Measurements from ENCODE around the gene MAP7D1.
"Not testable (repeated sequence)": the region's sequence is repeated elsewhere in the genome, so short reads cannot be mapped to it uniquely, and the experiment has no call there.

The MAP7D1 gene

DNA sequence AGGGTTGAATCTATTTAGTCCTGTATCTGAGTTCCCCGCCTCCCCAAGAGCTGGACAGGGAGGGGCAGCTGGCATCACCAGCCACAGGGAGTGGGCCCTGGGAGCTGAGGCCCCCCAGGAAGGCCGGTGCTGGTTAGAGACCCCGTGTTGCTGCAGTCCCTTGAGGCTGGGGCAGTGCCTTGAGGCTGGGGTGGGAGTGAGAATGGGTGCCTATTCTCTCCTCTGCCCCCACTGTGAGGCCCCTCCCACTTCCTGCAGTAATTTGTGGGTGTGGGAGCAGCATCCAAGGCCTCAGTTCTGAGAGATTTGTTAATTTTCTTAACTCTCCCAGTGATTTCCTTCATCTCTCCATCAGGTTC is 4.1 kb upstream of the MAP7D1 start:
- DNase-seq (ENCODE audit: low spot score) = no peak

DNA sequence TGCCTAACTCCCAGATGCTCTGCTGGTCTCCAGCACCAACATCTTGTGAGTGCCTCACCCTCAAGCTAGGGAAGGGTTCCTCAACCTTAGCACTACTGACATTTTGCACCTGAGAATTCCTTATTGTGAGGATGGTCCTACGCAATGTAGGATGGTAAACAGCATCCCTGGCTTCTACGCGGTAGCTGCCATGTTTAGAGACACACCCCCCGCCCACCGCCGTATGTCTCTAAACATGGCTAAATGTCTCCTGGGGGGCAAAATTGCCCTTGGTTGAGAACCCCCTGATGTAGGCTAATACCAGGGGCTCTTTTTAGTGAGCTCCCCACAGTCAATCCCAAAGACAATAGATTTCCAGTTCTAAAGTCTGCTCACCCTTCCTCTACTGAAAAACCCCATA is 2.5 kb upstream of the MAP7D1 start:
- no peak for DNase-seq (ENCODE audit: low spot score)

DNA sequence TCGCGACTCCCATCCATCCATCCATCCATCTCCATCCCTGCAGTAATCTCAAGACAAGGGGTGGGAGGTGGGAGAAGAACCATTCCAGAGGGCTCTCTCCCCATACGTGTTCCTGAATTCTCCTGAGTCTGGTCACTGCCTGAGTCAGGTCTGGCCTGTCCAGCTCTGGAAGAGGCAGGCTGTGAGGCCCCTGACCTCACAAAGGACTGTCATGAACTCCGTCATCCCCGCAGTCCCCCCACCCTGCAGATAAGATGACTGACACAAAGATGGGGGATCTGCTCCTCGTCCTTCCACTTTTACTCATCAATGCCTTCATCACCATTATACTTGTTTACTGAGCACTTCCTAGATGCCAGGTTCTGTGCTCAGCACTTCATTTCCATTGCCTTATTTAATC is 1.6 kb upstream of the MAP7D1 start:
- DNase-seq (ENCODE audit: low spot score) = no peak

DNA sequence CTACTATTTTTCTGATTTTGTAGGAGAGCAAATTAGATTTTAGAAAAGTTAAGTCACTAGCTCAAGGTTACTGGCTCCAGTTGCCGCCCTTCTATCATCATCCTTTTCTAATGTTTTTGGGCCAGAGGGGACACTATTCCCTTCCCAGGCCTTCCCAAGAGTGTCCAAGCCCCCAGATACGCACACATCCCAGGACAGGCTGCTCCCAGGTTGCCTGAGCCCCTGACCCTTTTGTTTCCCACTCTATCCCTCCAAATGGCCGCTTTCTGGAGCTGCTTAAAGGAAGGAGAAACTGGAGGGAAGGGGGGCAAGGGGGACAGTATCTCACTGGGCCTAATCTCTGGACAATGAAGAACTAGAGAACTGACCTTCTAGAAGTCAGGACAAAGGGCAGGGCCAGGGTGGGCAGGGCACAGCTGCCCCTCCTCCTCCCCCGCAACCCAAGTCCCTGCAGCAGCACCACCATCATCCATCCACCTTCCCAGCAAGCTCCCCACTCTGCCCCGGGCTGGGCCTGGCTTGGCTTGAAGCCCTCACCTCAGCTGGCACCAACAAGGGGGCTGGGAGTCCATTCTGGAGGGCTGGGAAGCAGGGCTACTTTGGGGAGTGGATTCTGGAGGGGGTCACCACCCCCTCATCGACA is 1.1 kb upstream of the MAP7D1 start:
- DNase-seq (ENCODE audit: low spot score) = no peak

DNA sequence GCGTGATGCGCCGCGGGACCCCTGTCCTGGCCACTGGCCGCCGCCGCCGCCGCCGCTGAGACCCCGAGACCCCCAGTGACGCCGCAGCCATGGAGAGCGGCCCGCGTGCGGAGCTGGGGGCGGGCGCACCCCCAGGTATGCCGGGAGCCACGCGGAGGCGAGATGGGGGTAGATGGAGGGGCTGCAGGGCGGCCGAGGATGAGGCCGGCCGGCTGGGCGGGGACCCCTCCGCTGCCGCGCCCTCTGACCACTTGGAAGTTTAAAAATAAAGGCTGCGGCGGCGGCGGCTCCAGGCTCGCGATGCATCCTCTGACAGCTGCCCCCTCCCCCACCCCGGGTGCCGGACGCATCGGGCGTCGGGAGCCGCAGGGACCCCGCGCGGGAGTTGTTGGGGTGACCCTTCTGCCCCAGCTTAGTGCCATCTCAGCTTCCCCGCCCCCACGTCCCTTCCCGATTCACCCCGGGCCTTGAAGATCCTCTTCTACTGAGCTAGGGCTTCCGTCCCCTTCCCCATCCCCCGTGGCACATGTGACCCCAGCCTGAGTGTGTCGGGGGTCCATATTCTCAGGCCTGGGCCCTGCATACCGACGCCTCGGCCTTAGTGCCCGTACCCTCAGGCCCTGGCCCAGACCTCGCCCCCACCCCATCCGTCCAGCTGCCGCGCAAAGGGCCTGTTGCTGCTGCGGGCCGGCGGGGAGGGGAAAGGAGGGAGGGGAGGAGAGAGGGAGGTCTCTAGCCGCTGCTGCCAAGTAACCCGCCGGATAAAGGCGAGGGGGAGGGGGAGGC is 562 bp downstream of the MAP7D1 start:
- DNase-seq (ENCODE audit: low spot score) = peak; percentile 58

DNA sequence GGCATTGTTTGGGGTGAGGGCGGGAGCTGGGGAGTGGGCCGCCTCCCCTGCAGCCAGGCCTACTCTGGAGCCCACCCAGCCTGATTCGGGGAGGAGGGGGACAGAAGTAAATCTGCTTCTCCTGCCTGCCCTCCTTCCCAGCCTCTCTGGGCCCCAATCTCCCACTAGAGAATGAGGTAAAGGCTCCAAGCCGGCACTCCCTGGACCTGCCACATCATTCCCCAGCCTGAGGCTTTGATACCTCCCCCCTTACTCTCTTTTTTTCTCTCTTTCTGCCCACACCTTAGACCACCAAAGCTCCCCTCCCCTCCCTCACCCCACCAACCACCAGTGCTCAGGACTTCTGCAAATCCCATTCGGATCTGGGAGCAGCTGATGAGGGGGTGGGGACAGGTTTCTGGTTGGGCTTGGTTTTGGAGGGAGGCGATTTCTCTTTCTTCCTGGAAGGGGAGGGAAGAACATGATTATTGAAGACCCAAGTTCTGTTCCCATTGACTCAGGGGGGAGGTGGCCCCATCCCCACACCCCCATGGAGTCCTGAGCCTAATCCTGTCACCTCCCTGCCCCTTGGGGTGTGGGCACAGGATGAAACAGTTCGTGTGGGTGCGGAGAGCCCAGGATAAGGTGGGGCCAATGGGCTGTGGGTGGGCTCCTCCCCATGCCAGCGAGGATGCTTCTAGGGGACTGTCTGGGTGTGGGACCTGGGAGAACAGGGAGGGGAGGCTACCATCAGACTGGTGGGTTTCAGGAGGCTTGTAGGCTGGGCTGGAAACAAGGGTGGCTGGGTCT is 1.3 kb downstream of the MAP7D1 start:
- no peak for DNase-seq (ENCODE audit: low spot score)

DNA sequence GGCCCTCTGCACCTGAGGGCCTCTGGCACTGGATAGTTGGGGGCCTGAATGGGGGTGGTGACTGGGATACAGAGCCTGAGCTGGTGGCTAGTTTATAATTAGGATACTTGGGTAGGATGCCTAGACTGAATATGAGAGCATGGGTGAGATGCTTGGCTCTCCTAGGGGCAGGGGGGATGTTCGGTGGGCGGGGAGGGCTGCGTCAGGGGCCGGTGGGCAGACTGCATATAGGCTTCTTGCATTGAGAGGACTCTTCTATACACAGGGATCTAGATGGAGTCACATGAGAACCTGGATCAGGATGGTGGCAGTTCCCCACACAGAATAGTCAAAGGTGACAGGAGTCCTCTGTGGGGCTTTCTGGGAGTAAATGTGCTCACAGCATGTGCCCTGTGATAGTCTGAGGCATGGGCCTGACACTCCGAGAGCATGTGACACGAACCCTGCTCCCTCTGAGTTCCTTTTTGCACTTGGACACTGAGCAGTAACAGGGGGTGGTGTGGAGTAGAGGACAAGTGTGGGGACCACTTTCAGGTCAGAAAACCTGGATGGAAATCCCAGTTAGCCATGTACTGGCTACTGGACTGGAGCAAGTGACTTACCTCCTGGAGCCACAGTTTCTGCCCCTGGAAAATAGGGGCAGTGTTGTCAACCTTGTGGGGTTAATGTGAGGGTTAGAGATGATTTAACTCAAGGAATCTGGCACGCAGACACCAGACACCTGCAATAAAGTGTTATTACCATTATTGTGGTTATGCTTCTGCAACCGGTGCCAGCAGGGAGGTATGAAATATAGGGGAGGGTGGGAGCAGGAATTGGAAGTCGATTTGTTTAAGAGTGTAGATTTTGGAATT is 2.2 kb downstream of the MAP7D1 start:
- DNase-seq (ENCODE audit: low spot score) = no peak

DNA sequence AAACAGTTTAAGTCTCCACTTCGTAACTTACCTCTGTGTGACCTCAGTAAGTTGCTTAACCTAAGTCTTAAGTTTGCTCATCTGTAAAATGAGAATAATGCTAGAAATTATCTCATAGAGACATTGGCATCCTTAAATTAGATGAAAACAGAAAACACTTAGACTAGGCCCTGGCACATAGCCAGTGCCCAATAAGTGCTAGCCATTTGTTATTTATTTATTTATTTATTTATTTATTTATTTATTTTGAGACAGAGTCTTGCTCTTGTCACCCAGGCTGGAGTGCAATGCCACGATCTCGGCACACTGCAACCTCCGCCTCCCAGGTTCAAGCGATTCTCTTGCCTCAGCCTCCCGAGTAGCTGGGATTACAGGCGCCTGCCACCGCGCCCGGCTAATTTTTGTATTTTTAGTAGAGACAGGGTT is 2.9 kb downstream of the MAP7D1 start:
- not testable (repeated sequence) for DNase-seq (ENCODE audit: low spot score)

DNA sequence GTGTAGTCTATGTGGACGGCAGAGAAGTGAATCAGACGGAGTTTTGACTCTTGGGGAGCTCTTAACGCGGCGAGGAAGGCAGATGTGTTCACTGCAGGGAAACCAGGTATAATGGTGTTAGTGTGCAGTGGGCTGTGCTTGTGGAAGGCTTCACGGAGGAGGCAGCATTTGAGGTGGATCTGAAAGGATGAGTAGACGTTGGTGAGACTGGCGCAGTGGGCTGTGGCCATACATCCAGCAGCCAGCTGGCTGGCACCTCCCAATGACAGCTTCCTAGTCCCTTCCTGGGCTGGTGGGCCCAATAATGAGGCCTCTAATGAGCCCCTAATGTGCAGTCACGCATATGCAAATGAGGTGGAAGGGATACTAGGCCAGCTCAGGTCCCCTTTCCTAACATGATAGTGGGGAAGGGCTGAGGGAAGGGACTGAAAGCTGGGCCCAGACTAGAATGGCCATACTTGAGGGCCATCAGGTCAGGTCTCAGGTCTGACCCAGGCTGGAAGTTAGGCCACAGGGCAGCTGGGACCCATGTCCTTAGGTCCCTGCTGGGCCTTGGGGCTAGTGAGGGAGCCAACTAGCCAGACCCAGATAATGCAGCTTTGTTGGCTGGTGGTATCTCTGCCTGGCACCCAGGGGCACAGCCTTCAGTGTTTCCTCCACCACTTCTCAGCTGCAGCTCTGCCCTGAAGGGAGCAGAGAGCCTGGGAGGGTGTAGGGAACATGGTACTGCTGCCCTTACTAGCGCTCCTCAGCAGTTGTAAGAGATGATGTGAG is 3.8 kb downstream of the MAP7D1 start:
- no peak for DNase-seq (ENCODE audit: low spot score)

DNA sequence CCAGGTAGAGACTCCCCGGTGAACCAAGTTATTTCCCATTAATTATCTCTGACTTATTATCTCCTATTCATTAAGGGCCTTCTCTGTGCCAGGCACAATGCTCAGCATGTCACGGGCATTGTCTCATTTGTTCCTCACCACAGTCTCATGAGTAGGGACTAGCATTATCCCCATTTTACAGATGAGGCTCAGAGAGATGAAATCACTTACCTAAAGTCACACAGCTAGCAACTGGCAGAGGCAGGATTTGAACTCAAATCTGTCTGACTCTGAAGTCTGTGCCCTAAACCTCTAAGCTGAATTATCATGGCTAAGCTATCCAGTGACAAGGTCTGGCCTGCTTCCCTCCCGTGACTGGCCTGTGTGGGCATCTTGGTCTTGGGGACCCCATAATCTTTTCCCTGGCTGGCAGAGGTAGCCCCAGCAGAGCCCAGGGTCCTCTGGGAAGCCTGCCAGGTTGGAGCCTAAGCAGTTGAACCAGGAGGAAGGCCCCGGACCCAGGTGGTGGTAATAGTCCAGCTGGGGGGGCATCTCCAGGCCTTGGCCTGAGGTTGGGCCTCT is 4.5 kb downstream of the MAP7D1 start:
- DNase-seq (ENCODE audit: low spot score) = no peak

DNA sequence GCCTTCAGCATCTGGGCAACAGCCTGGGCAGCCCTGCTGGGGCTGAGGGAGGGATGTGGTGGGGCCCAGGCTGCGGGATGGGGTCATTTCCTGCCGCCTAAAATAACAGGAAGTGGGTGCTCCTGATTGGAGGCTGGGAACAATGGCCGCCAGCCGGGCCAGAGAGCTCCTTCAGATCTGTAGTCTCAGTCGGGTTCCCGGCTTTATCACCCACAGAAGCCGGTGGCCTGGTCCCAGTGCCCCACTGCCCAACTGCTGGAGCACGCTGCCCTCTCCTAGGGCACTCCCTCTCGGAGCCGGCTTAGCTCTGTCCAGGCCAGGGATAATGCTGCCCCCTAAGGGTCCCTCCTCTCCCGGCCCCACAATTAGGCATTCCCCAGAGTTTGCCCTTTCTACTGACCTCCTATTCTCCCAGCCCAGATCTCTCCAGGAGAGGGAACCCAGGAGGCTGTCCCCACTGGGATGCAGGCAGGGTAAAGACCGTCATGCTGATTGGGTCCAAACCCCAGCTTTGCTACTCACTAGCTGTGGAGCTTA is 5.1 kb downstream of the MAP7D1 start:
- DNase-seq (ENCODE audit: low spot score) = peak; percentile 81

DNA sequence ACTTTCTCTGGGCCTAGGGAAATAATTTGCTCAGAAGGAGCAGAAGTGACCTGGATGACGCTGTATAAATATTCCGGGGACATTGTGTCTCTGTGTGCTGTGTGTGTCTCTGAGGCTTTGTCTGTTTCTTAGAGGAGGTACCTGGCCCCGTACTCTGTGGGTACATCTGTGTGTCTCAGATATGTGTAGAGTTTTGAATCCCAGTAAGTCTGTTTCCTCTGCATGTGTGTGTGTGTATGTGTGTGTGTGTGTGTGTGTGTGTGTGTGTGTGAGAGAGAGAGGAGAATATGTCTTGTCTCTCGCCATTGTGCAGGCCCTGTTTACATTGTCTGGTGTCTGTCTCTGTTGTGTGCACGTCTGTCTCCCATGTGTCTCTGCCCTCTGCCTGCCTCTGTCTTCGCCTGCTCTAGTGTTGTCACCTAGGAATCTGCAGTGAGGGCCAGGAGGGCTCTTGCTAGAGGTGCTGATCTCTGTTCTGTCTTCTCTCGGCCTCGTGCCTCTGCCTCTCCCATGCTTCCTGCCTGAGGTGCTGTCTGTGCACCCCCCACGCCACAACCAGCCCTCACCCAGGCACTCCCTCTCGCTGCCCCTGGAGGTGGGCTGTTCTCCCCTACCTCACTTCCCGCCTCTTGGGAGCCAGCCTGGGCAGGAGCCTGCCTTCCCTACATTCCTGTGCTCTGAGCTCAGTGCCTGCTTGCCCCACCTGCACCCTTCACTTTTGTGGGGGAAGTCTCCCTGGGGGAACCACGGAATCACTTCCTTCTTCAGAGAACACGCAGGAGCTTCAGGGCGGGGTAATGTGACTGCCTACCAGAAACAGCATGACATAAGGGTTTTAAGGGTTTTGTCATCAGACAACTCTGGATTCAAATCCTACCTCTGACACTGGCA is 5.9 kb downstream of the MAP7D1 start:
- no peak for DNase-seq (ENCODE audit: low spot score)

DNA sequence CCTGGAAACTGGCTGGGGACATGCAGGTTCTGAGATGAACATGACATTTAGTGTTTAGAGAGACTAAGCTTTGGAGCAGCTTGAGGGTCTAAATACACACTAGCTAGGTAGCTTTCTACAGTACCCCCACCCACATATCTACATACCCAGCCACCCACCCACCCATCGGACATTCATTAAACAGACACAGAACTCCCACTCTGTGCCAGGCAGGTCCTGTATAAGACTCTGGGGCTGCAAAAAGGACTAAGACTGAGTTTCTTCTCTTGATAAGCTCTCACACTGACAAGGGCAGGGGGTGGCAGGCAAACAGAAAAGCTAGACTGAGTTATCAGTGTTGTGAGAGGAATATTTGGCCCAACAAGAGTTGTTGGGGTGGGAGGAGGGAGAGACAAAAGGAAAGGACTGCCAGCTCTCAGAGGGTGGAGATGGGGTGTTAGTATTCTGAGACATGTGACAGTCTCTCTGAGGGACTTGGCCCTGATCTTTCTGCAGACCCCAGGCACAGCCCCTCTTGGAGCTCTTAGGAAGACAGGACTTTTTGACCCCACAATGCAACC is 6.8 kb downstream of the MAP7D1 start:
- DNase-seq (ENCODE audit: low spot score) = no peak

DNA sequence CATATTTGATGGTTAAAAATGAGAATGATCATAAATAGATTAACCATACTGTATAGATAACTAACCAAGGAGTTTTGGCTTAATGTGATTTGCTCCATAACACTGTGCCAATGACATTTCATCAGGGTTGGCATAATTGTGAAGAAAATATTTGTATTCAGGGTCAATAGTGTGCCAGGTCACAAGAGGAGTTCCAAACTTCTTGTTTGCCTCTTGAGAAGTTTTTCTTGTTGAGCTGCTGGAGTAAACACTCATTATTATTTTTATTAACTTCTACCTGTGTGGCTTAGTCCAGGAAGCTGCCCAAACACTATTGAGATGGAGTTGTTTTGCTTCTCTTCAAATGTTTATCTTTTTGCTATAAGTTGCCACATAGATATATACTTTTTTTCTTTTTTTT is 7.5 kb downstream of the MAP7D1 start:
- DNase-seq (ENCODE audit: low spot score) = no peak

DNA sequence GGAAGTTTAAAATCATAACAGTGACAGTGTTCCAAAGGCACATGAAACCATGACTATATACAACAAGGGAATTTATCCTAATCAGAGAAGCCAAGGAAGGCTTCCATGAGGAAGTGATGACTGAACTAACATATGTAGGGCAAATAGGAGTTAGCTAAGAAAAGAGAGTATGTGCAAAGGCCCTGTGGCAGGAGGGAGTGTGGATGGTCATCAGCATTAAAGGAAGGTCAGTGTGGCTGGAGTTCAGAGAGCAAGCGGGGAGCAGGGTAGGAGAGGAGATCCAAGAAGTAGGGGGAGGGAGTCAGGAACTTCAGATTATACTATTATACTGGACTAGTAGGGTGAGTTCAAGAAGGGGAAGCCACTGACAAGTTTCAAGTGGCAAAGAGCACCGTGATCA is 8.4 kb downstream of the MAP7D1 start:
- no peak for DNase-seq (ENCODE audit: low spot score)

DNA sequence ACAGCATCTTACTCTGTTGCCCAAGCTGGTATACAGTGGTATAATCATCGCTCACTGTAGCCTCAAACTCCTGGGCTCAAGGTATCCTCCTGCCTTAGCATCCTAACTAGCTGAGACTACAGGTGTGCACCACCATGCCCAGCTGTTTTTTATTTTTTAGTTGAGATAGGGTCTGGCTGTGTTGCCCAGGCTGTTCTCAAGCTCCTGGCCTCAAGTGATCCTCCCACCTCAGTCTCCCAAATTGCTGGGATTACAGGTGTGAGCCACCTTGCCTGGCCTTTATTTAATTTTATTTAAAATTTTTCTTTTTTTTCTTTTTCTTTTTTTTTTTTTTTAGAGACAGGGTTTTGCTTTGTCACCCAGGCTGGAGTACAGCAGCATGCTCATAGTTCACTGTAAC is 9.2 kb downstream of the MAP7D1 start:
- no peak for DNase-seq (ENCODE audit: low spot score)

DNA sequence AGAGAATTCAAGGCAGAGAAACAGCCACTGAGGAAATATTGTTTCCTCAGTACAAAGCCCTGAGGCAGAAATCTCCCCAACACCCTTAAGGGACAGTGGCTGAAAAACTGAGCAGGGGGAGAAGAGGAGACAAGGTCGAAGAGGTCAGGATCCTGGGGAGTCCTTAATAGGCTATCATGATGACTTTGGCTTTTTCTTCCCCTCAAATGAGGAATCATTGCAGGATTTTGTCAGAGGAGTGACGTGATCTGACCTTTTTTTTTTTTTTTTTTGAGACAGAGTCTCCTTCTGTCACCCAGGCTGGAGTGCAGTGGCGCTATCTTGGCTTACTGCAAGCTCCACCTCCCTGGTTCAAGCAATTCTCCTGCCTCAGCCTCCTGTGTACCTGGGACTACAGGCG is 10.2 kb downstream of the MAP7D1 start:
- DNase-seq (ENCODE audit: low spot score) = no peak

DNA sequence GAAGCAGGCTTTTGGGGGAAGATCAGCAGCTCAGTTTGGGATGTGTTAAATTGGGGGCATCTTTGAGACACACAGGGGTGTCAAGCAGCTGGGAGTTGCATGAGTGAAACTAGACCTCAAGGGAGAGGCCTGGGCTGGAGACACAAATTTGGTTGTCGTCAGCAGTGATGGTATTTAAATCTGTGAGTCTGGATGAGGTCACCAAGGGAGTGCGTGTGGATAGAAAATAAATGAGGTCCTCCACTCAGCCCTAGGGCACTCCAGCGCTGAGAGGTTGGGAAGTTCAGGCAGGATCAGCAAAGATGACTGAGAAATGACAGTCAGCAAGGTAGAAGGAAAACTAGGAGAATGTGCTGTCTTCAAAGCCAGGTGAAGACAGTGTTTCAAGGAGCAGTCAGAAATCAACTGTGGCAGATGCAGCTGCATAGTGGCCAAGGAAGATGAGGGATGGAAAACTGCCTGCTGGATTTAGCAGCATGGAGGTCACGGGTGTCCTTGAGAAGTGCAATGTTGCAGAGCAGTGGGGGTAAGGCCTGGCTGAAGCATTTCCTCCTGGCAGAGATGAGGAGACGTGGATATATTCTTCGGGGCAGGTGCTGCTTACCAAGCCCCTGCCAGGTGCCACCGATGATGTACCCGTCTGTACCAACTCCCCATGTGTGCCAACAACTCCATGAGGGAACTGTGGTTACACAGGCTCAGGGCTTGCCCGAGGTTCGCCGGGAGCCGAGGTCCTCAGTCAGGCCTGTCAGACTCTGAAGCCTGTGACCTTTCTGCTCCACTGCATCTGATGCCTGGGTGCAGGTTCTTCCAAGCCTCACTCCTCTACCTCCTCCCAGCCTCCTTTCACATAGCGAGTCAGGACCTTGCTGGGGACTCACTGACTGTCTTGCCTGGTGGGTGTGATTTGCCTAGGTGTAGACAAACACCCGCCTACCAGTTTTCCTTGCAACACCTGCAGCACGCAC is 11.3 kb downstream of the MAP7D1 start:
- peak; percentile 75 for DNase-seq (ENCODE audit: low spot score)
